Left cardiac atrium (tissue), 4 donors: Measurements from ENCODE around the gene TPSAB1. TPM values are rescaled to one million over a fixed set of nuclear protein-coding genes. Genes with fewer than 3 reads are reported as not detected.

Experiments
- ATAC-seq, 2 donors: fragments of 200-7000 bp; cut with Tn5 transposase; one replicate each; pipeline ENCODE4 v1.9.1; 2020; ENCODE audit warnings: mild to moderate bottlenecking in 2 of 2, moderate library complexity in 2 of 2
- DNase-seq: peaks from one replicate; pipeline ENCODE4 v3.0.0-alpha.2; 2020
- intact Hi-C, 2 donors: fragments of 100-400 bp; cut with DNase I; formaldehyde crosslinking; loops; one replicate each; pipeline versions ENCODE4 v1.14.1 to v1.15.1; 2022 to 2023
- total RNA-seq, 2 donors: library from RNA; stranded (reverse); fragmentation: NEBNext Ultra II Directional; extraction: Animal tissue kit (Norgen Biotek cat#: 25700); gene quantifications; one replicate each; pipeline ENCODE4 v1.2.1, GENCODE V29; 2021
- donor health status: DM: no; HTN: yes; CAD: no.
- donor health status: DM: no; HTN: yes; CAD: no; lungs with severe emphysema.
- donor health status: DM: yes; HTN: yes; CAD: no.
- donor health status: Dilated cardiomyopathy.

TPSAB1 gene
- total RNA-seq, 2 donors from 2014 or later, result 2.1 to 17.3 TPM

DNA sequence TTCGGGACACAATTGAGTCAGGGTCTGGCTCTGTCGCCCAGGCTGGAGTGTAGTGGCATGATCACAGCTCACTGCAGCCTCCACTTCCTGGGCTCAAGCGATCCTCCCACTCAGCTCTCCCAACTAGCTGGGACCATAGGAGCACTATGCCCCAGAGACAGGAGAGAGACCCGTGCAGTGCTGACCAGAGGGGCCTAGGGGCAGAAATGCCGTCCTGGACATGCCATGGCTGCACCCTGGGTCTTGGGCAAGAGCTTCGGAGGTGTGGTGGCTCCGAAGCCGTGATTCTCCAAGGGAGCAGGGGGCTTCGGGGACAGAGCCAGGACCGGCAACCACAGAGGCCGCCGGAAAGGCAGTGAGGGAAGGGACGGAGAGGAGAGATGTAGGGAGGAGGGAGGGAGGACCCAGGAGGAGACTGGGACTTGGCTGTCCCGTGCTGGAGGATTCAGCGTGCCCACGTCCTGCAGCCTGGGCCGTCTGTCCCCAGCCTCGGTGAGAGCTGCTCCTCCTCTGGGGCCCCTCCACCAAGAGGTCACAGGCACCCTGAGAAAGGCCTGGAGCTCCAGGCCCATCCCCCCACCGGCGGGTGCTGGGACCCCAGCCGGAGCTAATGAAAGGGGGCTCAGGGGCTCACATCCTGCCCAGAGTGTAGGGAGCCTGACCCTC is 37.2 kb downstream of the TPSAB1 start:
- no peak for ATAC-seq

DNA sequence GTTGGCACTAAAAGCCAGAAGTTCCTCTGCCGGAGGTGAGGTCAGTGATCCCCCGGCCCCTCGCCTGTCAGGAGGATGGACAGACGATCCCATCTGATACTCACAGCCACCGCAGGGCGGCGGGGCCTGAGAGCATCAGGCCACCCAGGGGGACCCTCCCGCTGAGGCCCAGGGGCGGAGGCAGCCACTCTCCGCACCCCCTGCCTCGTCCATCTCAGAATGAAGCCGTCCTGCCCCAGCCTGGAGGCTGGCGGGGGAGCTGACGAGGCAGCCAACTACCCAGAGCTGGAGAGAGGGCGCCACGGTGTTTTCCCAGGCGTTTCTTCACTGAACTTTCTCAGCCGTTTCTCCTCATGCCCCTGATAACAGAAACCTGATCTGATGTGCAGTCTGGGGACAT is 38.0 kb downstream of the TPSAB1 start:
- ATAC-seq, result no peak
- intact Hi-C loops, result no loop called here
- DNase-seq, result no peak

More for the DNA sequence above, 37.2 kb downstream of the TPSAB1 start:
- intact Hi-C loops, result no loop called here
- no peak for DNase-seq

DNA sequence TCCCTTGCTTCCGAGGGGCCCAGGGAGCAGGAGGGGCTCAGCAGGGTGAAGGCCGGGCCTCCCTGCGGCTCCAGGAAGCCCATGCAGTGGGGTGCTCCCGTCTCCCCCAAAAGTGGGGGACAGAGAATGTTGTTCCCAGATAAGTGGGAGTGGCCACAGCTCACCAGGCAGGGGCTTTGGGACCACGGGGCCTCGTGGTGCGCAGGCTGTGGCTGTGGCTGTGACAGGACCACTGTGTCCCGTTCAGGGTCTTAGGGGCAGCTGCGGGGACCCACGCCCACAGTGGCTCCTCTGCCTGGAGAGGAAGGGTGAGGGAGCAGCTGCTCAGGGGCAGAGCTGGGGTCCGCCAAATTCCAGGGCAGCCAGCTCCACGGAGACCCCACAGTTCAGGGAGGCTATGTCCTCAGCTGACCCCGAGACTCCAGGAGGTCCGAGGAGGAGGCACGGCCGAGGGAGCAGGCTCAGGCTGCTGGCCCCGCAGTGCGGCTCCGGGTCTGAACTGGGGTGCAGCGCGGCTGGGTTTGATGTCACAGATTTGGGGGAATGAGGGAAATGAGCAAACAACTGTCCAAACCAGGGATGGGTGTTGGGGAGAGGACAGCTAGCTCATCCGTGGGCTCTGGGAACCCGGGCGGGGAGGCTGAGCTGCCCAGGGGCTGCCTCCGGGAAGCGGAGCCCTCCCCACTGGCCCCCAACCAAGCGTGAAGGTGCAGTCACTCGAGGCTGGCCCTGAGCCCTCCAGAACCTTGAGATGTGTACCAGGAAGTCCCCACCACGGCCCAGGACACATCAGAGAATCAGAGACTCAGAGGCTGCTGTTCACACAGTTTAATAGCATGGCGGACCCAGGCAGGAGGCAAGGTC is 38.8 kb downstream of the TPSAB1 start:
- no peak for DNase-seq
- intact Hi-C loops, result no loop called here

DNA sequence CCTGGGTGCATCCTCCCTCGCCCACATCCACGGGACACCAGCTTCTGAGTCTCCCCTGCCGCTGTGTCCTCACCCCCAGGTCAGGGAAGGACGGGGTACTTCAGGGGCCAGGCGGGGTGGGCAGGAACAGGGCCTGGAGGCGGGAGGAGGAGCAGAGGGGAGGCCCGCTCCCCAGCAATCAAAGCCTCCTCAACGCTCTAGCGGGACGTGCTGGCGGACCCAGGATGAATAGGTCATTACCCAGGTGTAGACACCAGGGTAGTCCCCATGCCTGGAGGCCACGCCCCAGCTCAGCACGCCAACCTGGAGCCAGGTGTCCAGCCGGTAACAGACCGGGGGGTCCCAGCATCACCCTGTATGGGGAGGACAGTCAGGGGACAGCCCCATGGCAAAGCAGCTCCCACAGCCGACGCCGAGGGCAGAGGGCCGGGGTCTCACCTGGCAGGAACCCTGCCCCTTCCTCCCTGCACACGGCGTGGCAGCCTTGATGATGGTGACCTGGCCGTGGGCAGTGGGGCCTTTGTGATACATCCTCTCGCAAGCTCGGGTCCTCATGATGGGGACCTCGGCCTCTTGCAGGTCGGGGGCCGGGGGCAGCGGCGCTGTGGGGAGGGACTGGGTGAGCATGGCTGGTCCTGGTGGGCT is 39.6 kb downstream of the TPSAB1 start:
- no peak for ATAC-seq
- no peak for DNase-seq
- intact Hi-C loops, result no loop called here

More for the DNA sequence above, 38.8 kb downstream of the TPSAB1 start:
- no peak for ATAC-seq

DNA sequence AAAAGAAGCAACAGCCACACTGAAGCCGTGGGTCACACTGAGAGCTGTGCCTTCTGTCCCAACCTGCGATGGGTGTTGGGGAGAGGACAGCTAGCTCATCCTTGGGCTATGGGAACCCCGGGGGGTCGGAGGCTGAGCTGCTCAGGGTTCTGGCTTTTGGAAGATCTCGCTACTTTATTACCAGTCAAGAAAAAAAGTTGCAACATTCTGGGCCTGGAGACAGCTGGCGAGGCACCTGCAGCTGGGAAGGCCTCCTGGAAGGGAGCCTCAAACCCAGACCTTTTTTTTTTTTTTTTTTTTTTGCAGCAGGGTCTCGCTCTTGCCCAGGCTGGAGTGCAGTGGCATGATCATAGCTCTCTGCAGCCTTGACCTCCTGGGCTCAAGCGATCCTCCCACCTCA is 40.3 kb downstream of the TPSAB1 start:
- intact Hi-C loops, result no loop called here

DNA sequence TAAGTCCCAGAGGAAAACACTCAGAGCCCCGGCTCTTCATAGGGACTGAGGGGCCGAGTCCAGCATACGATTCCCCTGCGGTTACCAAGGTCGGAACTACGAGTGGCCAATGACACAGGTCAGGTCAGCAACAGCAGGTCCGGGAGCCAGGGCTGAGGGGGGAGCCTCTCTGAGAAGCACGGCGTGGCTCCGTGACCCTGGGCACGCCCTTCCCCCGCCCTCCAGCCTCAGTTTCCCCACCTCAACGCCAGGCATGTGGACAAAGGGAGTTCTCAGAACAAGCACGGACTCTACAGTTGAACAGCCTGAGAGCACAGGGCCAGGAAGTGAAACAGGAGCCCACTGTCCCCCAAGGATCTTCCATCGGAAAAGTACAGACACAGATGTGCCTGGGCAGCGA is 41.0 kb downstream of the TPSAB1 start:
- DNase-seq (no peak), ATAC-seq (no peak)
- intact Hi-C loops, result no loop called here

More for the DNA sequence above, 40.3 kb downstream of the TPSAB1 start:
- DNase-seq, result no peak
- no peak for ATAC-seq

DNA sequence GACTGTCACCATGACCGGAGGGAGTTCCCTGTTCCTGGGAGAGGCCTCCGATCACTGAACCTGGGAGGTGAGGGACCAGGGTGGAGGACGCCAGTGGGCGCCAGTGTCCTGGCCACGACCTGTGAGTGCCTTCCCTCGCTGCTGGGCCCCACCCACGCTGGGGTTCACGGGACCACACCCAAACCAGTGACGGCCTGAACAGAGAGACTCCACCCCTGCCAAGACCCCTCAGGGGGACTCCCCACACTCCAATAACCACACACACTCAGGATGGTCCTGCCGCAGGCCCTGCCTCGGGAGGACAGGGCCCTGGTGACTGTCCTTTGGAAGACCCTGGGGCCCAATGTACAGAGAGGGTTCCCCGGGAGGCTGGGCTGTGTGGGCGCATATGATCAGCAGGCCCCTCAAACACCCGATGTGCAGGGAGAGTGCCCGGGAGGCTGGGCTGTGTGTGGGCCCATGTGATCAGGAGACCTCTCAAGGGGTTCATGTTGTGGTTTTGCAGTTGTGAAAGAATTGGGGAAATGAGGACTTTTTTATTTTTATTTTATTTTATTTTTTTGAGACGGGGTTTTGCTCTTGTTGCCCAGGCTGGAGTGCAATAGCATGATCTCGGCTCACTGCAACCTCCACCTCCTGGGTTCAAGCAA is 41.9 kb downstream of the TPSAB1 start:
- no peak for DNase-seq
- no peak for ATAC-seq
- intact Hi-C loops, result no loop called here

DNA sequence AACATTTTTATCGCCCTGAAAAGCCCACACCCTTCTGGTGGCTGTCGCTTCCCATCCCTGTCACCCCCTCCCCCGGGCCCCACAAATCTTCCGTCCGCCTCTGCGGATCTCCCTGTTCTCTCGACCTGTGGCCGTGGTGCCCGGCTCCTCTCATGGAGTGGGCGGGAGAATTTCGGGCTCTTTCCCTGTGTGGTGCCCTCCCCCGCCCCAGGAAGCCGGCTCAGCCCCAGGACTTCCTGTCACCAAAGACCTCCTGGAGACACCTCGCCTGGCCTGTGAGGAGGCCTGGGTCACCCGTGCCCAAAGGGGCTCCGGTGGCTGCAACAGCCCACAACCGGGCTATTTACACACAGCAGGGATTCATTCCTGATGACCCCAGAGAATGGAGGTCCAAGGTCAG is 42.8 kb downstream of the TPSAB1 start:
- no peak for ATAC-seq
- no peak for DNase-seq
- intact Hi-C loops, result no loop called here

DNA sequence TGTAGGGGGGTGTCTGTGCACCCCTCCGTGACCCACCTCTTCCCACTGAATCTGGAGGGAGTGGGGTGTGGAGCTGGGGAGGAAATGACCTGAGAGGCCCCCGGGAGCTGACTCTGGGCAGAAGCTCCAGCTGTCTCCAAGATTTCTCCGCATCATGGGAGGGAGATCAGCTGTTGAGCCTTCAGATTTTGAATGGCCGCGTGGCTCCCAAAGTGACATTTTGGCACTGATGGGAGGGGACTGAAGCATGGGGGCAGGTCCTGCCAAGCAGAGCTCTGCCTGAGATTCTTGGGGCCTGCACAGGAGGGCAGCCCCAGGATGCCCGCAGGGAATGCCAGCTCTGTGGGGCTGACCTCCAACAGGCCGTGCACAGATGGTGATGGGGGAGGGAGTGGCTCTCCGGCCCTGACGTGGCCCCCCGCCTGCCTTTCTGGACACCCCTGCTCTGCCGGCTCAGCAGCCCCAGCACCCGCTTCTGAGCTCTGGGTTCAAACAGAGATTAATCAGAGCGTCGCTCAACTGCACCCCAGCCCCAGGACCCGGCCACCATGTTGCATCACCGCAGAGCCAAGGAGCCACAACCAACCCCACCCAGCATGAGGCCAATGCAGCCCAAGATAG is 43.6 kb downstream of the TPSAB1 start:
- no peak for DNase-seq

DNA sequence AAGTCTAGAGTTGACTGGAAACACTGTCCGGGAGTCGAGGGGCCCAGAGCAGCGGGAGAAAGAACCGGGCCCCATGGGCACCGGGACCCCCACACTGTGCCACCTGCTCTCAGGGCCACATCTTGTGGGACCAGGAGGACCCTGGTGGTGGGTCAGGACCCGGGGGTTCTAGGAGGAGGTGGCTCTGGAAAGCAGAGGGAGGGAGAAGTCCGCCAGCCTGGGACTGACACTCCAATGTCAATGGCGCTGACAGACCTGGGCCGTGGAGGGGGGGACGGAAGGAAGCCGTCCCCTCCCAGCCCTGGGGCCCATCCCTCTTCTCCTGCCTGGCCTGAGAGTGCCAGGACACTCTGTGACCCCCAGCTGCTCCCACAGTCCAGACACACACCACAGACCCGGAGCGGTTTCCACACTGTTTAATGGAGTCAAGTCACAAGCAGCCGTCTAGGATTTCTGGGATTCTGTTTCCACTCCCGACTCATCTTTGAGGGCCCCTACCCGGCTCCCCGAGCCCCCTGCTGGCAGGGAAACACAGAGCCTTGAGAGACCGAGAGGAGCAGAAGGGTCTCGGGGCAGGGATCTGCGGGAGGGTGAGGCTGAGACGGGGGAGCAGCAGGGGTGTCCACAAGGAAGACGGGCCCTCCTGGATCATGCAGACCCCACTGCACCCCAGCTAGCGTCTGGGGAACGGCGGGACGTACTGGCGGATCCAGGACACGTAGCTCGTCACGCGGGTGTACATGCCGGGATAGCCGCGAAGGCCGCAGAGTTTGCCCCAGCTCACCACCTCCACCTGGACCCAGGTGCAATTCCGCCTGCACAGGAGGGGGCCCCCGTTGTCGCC is 45.4 kb downstream of the TPSAB1 start:
- no peak for ATAC-seq
- no peak for DNase-seq
- intact Hi-C loops, result no loop called here

More for the DNA sequence above, 43.6 kb downstream of the TPSAB1 start:
- intact Hi-C loops, result no loop called here
- no peak for ATAC-seq

DNA sequence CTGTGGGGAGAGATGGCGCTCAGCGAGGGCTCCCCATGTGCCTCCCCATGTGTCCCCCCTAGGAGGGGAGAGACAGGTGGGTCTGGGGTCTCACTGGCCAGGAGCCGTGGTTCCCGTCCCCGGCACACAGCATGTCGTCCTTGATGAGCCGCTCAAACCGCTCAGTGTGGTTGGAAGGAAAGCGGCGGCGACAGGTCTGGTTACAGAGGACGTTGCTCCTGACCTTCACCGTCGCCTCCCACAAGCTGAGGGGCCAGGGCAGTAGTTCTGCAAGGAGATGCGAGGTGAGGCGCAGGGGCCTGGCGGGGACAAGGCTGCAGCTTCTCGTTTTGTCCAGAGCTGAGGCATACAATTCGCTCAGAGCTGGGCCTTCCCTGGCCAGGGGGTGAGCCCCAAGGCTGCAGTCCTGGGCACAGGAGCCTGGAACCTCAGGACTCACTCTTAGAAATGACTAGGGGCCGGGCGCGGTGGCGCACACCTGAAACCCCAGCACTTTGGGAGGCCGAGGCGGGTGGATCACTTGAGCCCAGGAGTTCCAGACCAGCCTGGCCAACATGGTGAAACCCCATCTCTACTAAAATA is 46.1 kb downstream of the TPSAB1 start:
- DNase-seq (no peak), ATAC-seq (no peak)
- intact Hi-C loops, result no loop called here

DNA sequence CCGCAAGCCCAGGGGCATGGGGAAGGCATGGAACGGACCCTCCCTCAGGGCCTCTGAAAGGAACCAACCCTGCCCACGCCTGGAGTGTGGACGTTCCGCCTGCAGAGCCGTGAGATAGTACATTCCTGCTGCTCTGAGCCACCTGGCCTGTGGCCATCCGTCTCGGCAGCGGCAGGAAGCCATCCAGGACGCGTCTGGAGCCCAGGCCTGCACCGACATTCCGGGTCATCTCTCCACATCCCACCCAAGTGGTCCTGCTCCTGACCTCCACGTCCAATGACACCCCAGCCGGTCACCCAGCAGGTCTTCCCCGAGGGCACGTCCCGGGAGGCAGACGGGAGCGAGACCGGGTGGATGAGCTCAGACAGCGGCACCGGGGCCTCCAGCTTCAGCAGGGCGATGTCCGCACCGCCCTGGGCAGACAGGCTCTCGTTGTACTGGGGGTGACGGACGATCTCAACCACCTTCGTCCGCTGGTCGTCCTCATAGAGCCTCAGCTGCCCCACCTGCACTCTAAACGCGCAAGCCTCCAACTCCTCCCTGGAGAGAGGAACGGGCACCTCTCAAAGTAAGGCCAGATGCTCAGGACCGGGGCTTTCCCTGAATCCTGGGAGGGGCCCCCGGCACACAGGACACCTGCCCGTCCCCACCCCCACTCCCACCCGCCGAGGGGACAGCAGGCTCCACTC is 47.6 kb downstream of the TPSAB1 start:
- intact Hi-C loops, result no loop called here
- ATAC-seq (peak; percentile 70 to 77), DNase-seq (no peak)

DNA sequence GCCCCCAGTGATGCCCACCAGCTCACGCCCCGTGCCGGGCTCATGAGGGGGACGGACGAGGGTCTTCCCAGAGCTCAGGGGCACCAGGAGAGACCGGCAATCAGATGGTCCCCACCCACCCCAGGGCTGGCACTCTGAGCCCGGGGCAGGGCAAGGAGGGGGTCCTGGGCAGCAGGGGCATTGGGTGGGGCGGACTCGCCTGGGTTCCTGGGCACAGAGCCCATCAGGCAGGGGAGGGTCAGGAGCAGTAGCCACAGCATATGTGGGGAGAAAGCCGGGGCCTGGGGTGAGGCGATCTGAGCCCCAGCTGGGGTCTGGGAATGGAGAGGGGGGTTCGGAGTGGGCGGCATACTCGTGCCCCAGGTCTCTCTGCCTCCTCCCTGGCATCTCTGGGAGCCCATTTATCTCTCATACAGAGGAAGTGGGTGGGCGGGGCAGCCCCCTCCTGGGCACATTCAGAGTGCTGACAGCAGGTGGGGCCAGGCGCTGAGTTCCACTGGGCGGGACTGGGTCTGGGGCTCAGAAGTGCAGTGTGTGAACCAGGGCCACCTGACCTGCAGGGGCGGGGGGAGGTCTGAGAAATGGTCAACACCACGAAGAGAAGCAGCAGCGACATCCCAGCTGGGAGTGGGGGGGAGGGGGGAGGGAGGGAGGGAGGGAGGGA is 48.4 kb downstream of the TPSAB1 start:
- ATAC-seq, result peak; percentile 48 to 51
- no peak for DNase-seq
- intact Hi-C loops, result no loop called here

DNA sequence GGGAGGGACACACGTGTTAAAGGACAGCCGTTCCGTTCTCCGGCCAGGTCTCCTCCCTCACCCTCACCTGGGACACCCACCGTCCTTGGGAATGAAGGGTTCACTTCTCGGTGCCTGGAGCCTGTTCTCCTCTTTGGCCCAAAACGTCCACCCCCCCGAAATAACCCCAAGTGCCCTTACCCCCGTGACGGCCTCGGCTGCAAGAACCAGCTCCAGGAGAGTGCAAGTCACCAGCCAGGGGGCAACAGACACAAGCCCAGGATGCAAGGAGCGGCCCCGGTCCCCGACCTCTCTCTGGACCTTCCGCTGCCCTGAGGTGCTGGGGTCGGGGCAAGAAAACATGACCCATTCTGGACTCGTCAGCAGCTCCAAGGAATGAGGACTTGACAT is 49.0 kb downstream of the TPSAB1 start:
- DNase-seq (no peak), ATAC-seq (no peak)
- intact Hi-C loops, result no loop called here

DNA sequence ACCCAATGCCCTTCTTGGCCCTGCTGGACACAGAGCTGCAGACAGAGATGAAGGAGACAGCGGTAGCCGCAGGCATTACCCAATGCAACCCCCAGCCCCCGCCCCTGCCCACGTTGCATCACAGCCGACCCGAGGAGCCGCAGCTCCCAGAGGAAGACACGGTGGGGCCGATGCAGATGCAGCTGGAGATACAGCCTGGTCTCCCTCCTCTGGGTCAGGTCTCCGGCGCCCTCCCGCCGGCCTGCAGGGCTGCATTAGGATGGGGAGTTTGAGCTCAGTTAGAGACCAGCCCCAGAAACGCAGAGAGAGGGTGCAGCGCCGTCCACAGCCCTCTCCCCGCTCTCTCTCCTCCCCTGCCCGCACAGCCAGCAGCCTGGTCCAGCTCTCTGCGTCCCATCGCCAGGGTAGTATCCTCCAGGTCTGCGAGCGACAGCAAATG is 49.6 kb downstream of the TPSAB1 start:
- DNase-seq (no peak), ATAC-seq (no peak)
- intact Hi-C loops, result no loop called here

DNA sequence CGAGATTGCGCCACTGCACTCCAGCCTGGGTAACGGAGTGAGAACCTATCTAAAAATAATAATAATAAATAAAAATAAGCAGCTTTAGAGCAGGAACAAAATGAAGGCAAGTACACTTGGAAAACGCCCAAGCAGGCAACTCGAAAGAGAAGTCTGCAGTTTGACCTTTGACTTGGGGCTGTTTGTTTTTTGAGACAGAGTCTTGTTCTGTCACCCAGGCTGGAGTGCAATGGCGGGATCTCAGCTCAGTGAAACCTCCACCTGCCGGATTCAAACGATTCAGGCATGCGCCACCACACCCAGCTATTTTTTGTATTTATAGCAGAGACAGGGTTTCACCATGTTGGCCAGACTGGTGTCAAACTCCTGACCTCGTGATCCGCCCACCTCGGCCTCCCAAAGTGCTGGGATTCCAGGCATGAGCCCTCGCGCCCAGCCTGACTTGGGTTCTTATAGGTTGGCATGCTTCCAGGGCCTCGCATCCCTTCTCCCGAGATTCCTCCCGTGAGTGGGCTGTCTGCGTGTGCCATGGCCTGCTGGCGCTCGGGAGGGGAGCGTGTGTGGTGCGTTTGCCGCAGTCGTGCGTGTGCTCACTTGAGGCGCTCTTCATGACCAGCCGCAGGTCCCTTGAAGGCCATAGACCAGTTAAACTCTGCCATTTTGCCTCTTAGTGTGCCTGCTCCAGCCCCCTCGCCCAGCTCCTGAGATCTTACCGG is 50.5 kb downstream of the TPSAB1 start:
- ATAC-seq, result no peak
- DNase-seq, result no peak
- intact Hi-C loops, result no loop called here
